Chondrocyte (in vitro differentiated cells): ENCODE results near the gene BEST4. TPM values are rescaled to one million over a fixed set of nuclear protein-coding genes. Genes with fewer than 3 reads are reported as not detected.

ENCODE experiments used
- DNase-seq: peaks from one replicate; pipeline ENCODE4 v3.0.0; 2021; ENCODE audit warnings: mixed read lengths, low spot score
- H3K27ac Mint-ChIP-seq: one replicate; pipeline ENCODE4 v1.8.0; 2021; ENCODE audit warnings: mild to moderate bottlenecking, moderate library complexity, mixed read lengths; ENCODE audit not compliant: unreplicated experiment
- H3K27me3 Mint-ChIP-seq: 2 replicates; pipeline ENCODE4 v1.8.0; 2021; ENCODE audit warnings: low read depth, mixed read lengths
- H3K36me3 Mint-ChIP-seq: 2 replicates; pipeline ENCODE4 v1.8.0; 2021; ENCODE audit warnings: low read depth, mixed read lengths
- H3K4me1 Mint-ChIP-seq: 2 replicates; pipeline ENCODE4 v1.8.0; 2021; ENCODE audit warnings: low read depth, mild to moderate bottlenecking, mixed read lengths
- H3K4me3 Mint-ChIP-seq: one replicate; pipeline ENCODE4 v1.8.0; 2021; ENCODE audit warnings: mild to moderate bottlenecking, moderate library complexity, mixed read lengths; ENCODE audit not compliant: unreplicated experiment
- H3K9me3 Mint-ChIP-seq: 2 replicates; pipeline ENCODE4 v1.8.0; 2021; ENCODE audit warnings: low read depth, mixed read lengths
- total RNA-seq: library from RNA; stranded (reverse); gene quantifications from 3 replicates; pipeline ENCODE4 v1.2.1, GENCODE V29; 2021
- TF ChIP-seq, protein P1 (sequence below): fragments of 200-600 bp; sonication (generic); IDR thresholded peaks from 2 replicates; pipeline ENCODE4 v1.5.0; 2021; ENCODE audit warnings: antibody characterized with exemption, mild to moderate bottlenecking, moderate library complexity

The BEST4 gene
- total RNA-seq, 1 donor from 2014 or later, result 0.37 TPM

DNA sequence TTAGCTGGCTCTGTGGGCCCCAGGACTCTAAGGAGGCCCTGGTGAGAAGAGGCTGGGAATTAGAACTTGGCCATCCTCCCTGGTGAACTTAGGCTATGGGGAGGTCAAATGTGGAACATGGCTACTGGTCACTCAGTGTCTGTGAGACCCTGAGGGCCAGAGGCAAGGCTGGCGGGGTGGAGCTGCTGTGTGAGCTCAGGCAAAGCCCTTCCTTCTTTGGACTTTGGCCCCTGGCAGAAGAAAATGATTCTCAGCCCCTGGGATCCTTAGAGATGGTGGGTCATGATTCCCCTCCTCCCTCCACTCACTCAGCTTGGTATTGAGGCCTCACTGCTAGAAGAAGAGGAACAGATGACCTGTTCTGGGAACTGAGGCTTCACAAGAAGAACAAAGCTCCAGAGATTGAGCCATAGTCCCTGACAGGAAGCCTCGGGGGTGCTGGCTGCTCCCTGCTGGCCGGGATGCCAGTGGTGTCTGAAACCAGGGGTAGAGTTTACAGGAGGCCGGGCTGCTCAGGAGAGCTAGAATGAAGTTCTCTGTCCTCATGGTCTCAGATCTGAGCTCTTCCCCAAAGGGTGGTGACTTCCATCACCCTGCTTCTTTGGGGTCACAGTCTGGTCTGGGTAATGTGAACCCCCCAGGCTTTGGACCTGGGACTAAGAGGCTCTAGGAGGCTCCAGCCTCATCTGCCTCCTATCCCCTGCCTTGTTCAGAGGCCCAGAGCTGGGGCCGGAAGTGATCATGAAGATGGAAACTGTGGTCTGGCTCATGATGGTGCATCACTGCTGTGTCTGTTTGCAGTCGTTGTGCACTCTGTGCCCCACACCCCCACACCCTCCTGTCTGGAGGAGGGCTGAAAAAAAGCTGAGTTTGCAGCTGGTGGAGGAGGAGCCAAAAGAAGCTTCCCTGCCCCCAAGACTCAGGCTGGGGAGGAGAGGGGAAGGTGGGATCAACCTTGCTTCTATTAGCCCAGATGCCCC lies 21.3 kb upstream of the BEST4 start:
- Mint-ChIP-seq H3K4me1 (peaks cover 65% of the 10 kb centered on the region), H3K9me3 (no peaks in the 10 kb centered on the region), H3K4me3 (peak overlapping the region; percentile 76), H3K27me3 (no peaks in the 10 kb centered on the region), H3K36me3 (peaks cover 10% of the 10 kb centered on the region), H3K27ac (peak overlapping the region; percentile 100)
- peak; percentile 64 for DNase-seq
- TF ChIP-seq, protein P1, sequence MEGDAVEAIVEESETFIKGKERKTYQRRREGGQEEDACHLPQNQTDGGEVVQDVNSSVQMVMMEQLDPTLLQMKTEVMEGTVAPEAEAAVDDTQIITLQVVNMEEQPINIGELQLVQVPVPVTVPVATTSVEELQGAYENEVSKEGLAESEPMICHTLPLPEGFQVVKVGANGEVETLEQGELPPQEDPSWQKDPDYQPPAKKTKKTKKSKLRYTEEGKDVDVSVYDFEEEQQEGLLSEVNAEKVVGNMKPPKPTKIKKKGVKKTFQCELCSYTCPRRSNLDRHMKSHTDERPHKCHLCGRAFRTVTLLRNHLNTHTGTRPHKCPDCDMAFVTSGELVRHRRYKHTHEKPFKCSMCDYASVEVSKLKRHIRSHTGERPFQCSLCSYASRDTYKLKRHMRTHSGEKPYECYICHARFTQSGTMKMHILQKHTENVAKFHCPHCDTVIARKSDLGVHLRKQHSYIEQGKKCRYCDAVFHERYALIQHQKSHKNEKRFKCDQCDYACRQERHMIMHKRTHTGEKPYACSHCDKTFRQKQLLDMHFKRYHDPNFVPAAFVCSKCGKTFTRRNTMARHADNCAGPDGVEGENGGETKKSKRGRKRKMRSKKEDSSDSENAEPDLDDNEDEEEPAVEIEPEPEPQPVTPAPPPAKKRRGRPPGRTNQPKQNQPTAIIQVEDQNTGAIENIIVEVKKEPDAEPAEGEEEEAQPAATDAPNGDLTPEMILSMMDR, result peak; percentile 45

DNA sequence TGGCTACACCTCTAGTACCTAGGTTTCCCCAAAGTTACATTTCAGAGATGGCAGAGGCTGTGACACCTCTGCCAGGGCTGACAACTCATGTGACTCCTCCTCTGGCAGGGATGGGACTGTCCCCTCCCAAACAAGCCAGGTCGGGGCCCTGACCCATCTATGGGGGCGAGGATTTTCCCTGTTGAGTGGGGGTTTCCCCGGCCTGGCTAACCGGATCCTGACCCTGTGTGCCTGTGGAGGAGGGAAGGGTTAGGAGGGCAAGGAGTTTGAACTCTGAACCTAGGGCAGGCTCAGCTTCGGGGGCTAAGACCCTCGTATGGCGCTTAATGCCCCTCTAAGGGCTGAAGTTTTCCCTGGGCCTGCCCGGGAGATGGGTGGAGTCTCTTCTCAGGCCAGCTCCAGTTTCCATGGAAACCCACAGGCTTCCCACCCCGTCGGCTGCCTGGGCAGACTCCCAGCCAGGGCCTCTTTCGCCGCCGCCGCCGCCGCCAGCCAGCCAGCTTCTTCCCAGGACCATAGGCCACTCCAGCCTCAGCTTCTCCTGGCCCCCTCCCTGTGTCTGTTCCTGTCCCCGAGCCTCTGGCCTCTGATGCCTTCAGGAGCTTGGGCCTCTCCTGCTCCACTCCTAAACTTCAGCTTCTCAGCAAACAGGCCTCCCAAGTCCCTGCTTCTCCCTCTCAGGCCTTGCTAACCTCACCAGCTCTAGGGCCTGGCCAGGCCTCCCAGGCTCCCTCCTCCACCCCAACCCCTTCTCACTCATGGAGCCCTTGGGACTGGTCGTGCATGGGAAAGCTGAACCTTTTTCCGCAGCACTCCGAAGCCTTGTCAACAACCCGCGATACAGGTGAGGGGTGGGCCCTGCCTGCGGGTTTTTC lies 20.3 kb upstream of the BEST4 start, which contains the start of gene BTBD19:
Gene BTBD19 (plus strand): TSS at position 461 of the 875 bp plus-strand sequence. CDS start 298 bp downstream, at position 759.
- Mint-ChIP-seq H3K4me3 (peak within 1 kb of the TSS; percentile 76), H3K27me3 (no peaks in the 10 kb centered on the region), H3K27ac (peak within 1 kb of the TSS; percentile 100), H3K36me3 (peaks cover 11% of the 10 kb centered on the region), H3K4me1 (peaks cover 72% of the 10 kb centered on the region), H3K9me3 (no peaks in the 10 kb centered on the region)
- DNase-seq, result peak; percentile 96
- TF ChIP-seq, protein P1, result no peak

DNA sequence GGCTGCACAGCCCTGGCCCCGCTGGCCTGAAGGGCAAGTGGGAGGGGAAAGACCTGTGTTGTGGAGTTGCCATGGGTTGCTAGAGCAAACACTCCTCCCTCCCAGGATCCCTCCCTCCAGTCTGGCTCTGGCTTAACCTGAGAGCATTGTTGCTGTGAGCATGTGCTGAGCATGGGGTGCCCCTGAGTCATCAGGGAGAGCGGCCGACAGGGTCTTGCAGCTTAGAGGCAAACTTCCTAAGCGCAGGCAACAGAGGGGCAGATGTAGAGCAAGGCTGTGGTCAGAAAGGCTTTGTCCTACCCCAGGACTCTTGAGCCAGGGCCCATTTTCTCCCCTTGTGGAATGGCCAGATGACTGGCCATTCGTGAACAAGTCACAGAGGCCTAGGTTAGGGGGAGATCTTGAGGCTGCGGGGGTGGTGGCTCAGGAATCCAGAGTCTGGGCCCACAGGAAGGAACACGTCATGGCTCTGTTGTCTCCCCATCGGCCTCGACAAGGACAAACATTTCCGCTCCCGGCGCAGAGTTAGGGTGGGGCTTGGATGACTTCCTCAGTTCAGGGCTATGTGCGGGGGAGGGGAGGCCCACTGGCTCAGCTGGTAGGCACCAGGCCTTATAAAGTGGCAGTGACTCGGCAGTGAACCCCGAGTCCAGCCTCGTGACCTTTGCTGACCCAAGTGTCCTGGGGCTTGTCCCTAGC lies 19.5 kb upstream of the BEST4 start:
- peak overlapping the region; percentile 100 for H3K27ac Mint-ChIP-seq
- peaks cover 79% of the 10 kb centered on the region for H3K4me1 Mint-ChIP-seq
- TF ChIP-seq, protein P1, result no peak
- H3K4me3 Mint-ChIP-seq, result peak overlapping the region; percentile 76
- H3K27me3 Mint-ChIP-seq, result no peaks in the 10 kb centered on the region
- no peaks in the 10 kb centered on the region for H3K9me3 Mint-ChIP-seq
- DNase-seq, result peak; percentile 97
- H3K36me3 Mint-ChIP-seq, result peaks cover 17% of the 10 kb centered on the region

DNA sequence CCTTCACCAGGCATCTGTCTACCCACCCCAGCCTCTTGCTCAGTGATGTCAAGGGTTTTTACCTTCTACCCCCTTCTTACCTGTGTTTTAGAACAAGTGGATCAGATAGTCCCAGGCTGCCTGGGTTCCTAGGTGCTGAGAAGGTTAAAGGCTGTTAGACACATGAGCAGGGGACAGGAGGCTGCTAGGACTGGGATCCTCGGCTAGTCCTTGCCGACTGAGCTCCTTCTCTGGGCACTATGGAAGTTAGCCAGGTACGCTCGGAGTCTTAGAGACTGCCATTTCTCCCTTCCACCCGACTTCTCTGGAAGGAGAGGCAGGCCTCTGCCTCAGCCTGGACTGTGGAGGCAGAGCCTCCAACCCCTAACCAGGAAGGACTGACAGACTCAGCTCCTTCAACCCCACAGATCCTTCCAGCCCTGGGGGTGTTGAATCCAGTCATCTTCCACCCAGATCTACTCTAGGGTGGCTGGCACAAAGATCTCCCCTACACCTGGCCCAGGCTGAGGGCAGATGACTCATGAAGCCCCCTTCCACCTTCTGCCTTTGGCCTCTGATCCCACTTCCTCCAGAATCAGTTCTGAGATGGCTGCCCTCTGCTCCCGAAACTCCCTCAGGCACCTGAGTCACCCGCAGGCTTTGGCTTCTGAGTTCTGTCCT lies 18.9 kb upstream of the BEST4 start, which contains the start of gene DYNLT4:
Gene DYNLT4 (minus strand): TSS at position 648 of the 660 bp plus-strand sequence. CDS start 683 bp downstream, outside the sequence.
- Mint-ChIP-seq H3K27me3 (no peaks in the 10 kb centered on the region), H3K4me1 (peaks cover 79% of the 10 kb centered on the region), H3K36me3 (peaks cover 19% of the 10 kb centered on the region), H3K27ac (peak within 1 kb of the TSS; percentile 100), H3K4me3 (peak within 1 kb of the TSS; percentile 76), H3K9me3 (no peaks in the 10 kb centered on the region)
- peak; percentile 50 for DNase-seq
- TF ChIP-seq, protein P1, result no peak
